A549 (cell line): Measurements from ENCODE around the gene RABGEF1. TPM values are rescaled to one million over a fixed set of nuclear protein-coding genes. Genes with fewer than 3 reads are reported as not detected.

Experiments used
- ATAC-seq, 2 experiments: fragments of 200-7000 bp in 1 of 2; fragments of >200 bp in 1 of 2; cut with Nextera tagmentation in 1 of 2; cut with Tn5 transposase in 1 of 2; 3 replicates each; pipeline versions ENCODE4 v1.8.0 to v1.9.1; 2018 to 2020; ENCODE audit warnings: mild to moderate bottlenecking in 1 of 2, moderate library complexity in 1 of 2
- CTCF ChIA-PET: fragments of 300-600 bp; sonication (Branson Sonifier 250); formaldehyde crosslinking; extraction: SDS; loops from one replicate; lab custom pipeline; 2021; ENCODE audit warnings: antibody characterized with exemption, inconsistent platforms; lab: Yijun Ruan, JAX
- POLR2A ChIA-PET: fragments of 350-600 bp; formaldehyde crosslinking; extraction: SDS; loops from one replicate; lab custom pipeline; 2021; ENCODE audit warnings: antibody characterized with exemption, inconsistent platforms; lab: Yijun Ruan, JAX
- DNase-seq, 2 experiments: peaks; one replicate each; pipeline versions ENCODE4 v3.0.0 to v3.0.0-alpha.2; 2011 to 2016; ENCODE audit warnings: low read depth in 1 of 2, low spot score in 1 of 2
- FAIRE-seq: peaks from 2 replicates; lab custom pipeline; 2011; peaks lifted over from hg19 to GRCh38; lab: Jason Lieb, UNC
- H3K27ac ChIP-seq, 2 experiments: fragments of >200 bp; sonication (Bioruptor Twin); formaldehyde crosslinking; 3 replicates each; pipeline ENCODE4 v1.5.1; 2016 to 2017
- H3K4me1 ChIP-seq: fragments of >200 bp; sonication (Bioruptor Twin); formaldehyde crosslinking; 3 replicates; pipeline ENCODE4 v1.6.1; 2016
- H3K4me2 ChIP-seq: fragments of >200 bp; sonication (Bioruptor Twin); formaldehyde crosslinking; 3 replicates; pipeline ENCODE4 v1.6.1; 2016
- H3K4me3 ChIP-seq: fragments of >200 bp; sonication (Bioruptor Twin); formaldehyde crosslinking; 3 replicates; pipeline ENCODE4 v1.5.1; 2016
- H3K9me3 ChIP-seq: fragments of >200 bp; sonication (Bioruptor Twin); formaldehyde crosslinking; 3 replicates; pipeline ENCODE4 v1.6.1; 2016
- CBX2 ChIP-seq: fragments of 200-600 bp; sonication (generic); IDR thresholded peaks from 2 replicates; pipeline ENCODE4 v1.6.1; 2016; ENCODE audit warnings: low read depth, mild to moderate bottlenecking, borderline replicate concordance
- CHD2 ChIP-seq: fragments of 150-350 bp; IDR thresholded peaks from 2 replicates; pipeline ENCODE4 v1.6.1; 2014; ENCODE audit warnings: low read length; ENCODE audit not compliant: partially characterized antibody
- E2F6 ChIP-seq: IDR thresholded peaks from 2 replicates; pipeline ENCODE4 v1.6.1; 2012; ENCODE audit warnings: low read depth, borderline replicate concordance
- ELK1 ChIP-seq: fragments of 150-350 bp; IDR thresholded peaks from 2 replicates; pipeline ENCODE4 v1.6.1; 2014; ENCODE audit warnings: low read depth, mild to moderate bottlenecking, low read length
- EP300 ChIP-seq, 2 experiments: fragments of >200 bp; sonication (Bioruptor Twin); formaldehyde crosslinking; IDR thresholded peaks; 2 replicates in 1 of 2; 3 replicates in 1 of 2; pipeline ENCODE4 v1.6.1; 2016 to 2017
- FOSL2 ChIP-seq, 2 experiments: fragments of 450-650 bp in 1 of 2; fragments of >200 bp in 1 of 2; sonication (Bioruptor Twin) in 1 of 2; formaldehyde crosslinking; IDR thresholded peaks; 2 replicates each; pipeline versions ENCODE4 v1.5.0 to v1.6.1; 2016 to 2020; ENCODE audit warnings: mild to moderate bottlenecking in 1 of 2, moderate library complexity in 1 of 2
- FOXS1 ChIP-seq: fragments of 250-450 bp; sonication (Bioruptor Pico); IDR thresholded peaks from 2 replicates; pipeline ENCODE4 v1.5.0; 2020; ENCODE audit warnings: mild to moderate bottlenecking, moderate library complexity
- HDAC2 ChIP-seq: fragments of 200-600 bp; sonication (generic); IDR thresholded peaks from 2 replicates; pipeline ENCODE4 v1.6.1; 2016
- HEYL ChIP-seq: fragments of 250-450 bp; sonication (Bioruptor Pico); IDR thresholded peaks from 2 replicates; pipeline ENCODE4 v1.8.0; 2021; ENCODE audit warnings: mild to moderate bottlenecking, moderate library complexity
- HOXB5 ChIP-seq: fragments of 250-450 bp; sonication (Bioruptor Pico); IDR thresholded peaks from 2 replicates; pipeline ENCODE4 v1.5.0; 2020; ENCODE audit warnings: mild to moderate bottlenecking, moderate library complexity
- KDM1A ChIP-seq: fragments of 200-600 bp; sonication (generic); IDR thresholded peaks from 2 replicates; pipeline ENCODE4 v1.6.1; 2016; ENCODE audit warnings: low read depth, mild to moderate bottlenecking
- MAZ ChIP-seq: fragments of 150-350 bp; IDR thresholded peaks from 2 replicates; pipeline ENCODE4 v1.6.1; 2014; ENCODE audit warnings: antibody characterized with exemption, low read depth, low read length, borderline replicate concordance
- NFE2L2 ChIP-seq: fragments of 150-350 bp; conservative IDR thresholded peaks from 2 replicates; pipeline ENCODE4 v1.6.1; 2014; ENCODE audit warnings: low read length
- NR3C1 ChIP-seq: fragments of >200 bp; sonication (Bioruptor Twin); formaldehyde crosslinking; IDR thresholded peaks from 3 replicates; pipeline ENCODE4 v1.6.1; 2017
- PBX3 ChIP-seq: IDR thresholded peaks from 2 replicates; pipeline ENCODE4 v1.6.1; 2012
- POLR2AphosphoS2 ChIP-seq: conservative IDR thresholded peaks from 2 replicates; pipeline ENCODE4 v1.6.1; 2012; ENCODE audit warnings: low read length, improper control_type of control experiment, inconsistent platforms
- RARB ChIP-seq: fragments of 250-450 bp; sonication (Bioruptor Pico); IDR thresholded peaks from 2 replicates; pipeline ENCODE4 v1.8.0; 2021; ENCODE audit warnings: mild to moderate bottlenecking, moderate library complexity
- RFX5 ChIP-seq: fragments of 450-650 bp; IDR thresholded peaks from 2 replicates; pipeline ENCODE4 v1.7.1; 2014; ENCODE audit warnings: antibody characterized with exemption, mild to moderate bottlenecking, moderate library complexity
- RNF2 ChIP-seq: fragments of 200-600 bp; sonication (generic); IDR thresholded peaks from 2 replicates; pipeline ENCODE4 v1.6.1; 2016; ENCODE audit warnings: low read depth, mild to moderate bottlenecking, antibody characterized with exemption, moderate library complexity, borderline replicate concordance
- SREBF2 ChIP-seq: fragments of 450-650 bp; IDR thresholded peaks from 2 replicates; pipeline ENCODE4 v1.6.1; 2014; ENCODE audit warnings: mild to moderate bottlenecking, moderate library complexity
- TFCP2L1 ChIP-seq: fragments of 250-450 bp; sonication (Bioruptor Pico); IDR thresholded peaks from 2 replicates; pipeline ENCODE4 v1.5.0; 2021; ENCODE audit warnings: mild to moderate bottlenecking
- ZC3H11A ChIP-seq: fragments of 450-650 bp; IDR thresholded peaks from 2 replicates; pipeline ENCODE4 v1.6.1; 2014; ENCODE audit warnings: antibody characterized with exemption, mild to moderate bottlenecking
- WGBS: methylation state at CpG from one replicate; pipeline ENCODE4 v1.1.6; 2017; ENCODE audit errors: missing lambda C conversion rate; 5-methylcytosine and 5-hydroxymethylcytosine counted together
- polyA plus RNA-seq, 4 experiments: library from polyadenylated mRNA; depleted of rRNA in 3 of 4; stranded (reverse); fragments of >200 nt; fragmentation: RNase III in 1 of 4; extraction: RNeasy Plus Mini Kit Qiagen cat#74134 plus additional on column Dnase treatment in 1 of 4; gene quantifications; 2 replicates in 3 of 4; 3 replicates in 1 of 4; pipeline ENCODE4 v1.2.3, GENCODE V29; 2011 to 2017

RABGEF1 gene
- polyA plus RNA-seq, 2 of the 4 experiments (the other 2 are of a cell fraction): 16.2 to 22.6 TPM

GRCh38 chr7:66735850-66736249, 4.7 kb upstream of the RABGEF1 start:
- H3K4me2 ChIP-seq: no peak overlapping the region
- no peak for ATAC-seq
- 88% methylated on average over 1 of the region's 1 CpG for WGBS
- TF ChIP-seq TFCP2L1 (CRISPR knock-in tag) (no peak), RFX5 (no peak), HEYL (CRISPR knock-in tag) (no peak), RARB (CRISPR knock-in tag) (no peak), ELK1 (no peak), FOXS1 (CRISPR knock-in tag) (no peak), HDAC2 (no peak), KDM1A (no peak), FOSL2 (IDR thresholded peaks at IDR 0.05) (no peak), FOSL2 (CRISPR knock-in tag; IDR thresholded peaks at IDR 0.05) (no peak), MAZ (no peak)
- TF ChIP-seq, all 56 proteins: peak for 0
- Histone ChIP-seq H3K4me3 (no peak overlapping the region), H3K27ac (no peak overlapping the region), H3K4me1 (no peaks in the 10 kb centered on the region), H3K9me3 (peaks cover 12% of the 10 kb centered on the region; the same call in 2 of the 3 replicates)
- DNase-seq: no peak
- FAIRE-seq: no peak
- ChIA-PET POLR2A (no interaction called here), CTCF (no interaction called here)

- Histone ChIP-seq H3K4me2 (no peak overlapping the region), H3K9me3 (peaks cover 12% of the 10 kb centered on the region; the same call in 2 of the 3 replicates), H3K27ac (no peak overlapping the region), H3K4me3 (no peak overlapping the region), H3K4me1 (peaks cover 1% of the 10 kb centered on the region; the same call in 1 of the 3 replicates)
- no peak for FAIRE-seq
- no peak for DNase-seq
- no peak for ATAC-seq
- WGBS: 91% methylated on average over 6 of the region's 6 CpGs
- ChIA-PET POLR2A (no interaction called here), CTCF (interaction anchor here (0.8 kb wide), 1 partner anchor 180 kb away, joined by 4 read pairs; no protein-coding TSS in a partner anchor)
- TF ChIP-seq NR3C1 (no peak), CBX2 (no peak), RNF2 (no peak), EP300 (IDR thresholded peaks at IDR 0.05) (no peak), FOXS1 (CRISPR knock-in tag) (no peak), MAZ (no peak), ELK1 (no peak), E2F6 (no peak), PBX3 (no peak), NFE2L2 (no peak), HOXB5 (no peak), POLR2AphosphoS2 (no peak), FOSL2 (IDR thresholded peaks at IDR 0.05) (no peak), FOSL2 (CRISPR knock-in tag; IDR thresholded peaks at IDR 0.05) (no peak), HEYL (CRISPR knock-in tag) (no peak), SREBF2 (no peak), ZC3H11A (no peak), CHD2 (no peak)
Measured at GRCh38 chr7:66736892-66737291, 3.6 kb upstream of the RABGEF1 start.
